Mucosa of rectum (tissue), 2 donors: ENCODE data around the gene PBX1.
A peak's percentile ranks its signal among the peaks of the same experiment; 100 is the strongest.

Source experiments
- H3K27ac ChIP-seq, 2 donors: one replicate each; pipeline ENCODE4 v1.7.0; 2013; ENCODE audit warnings: inconsistent platforms in 2 of 2, low read depth in 2 of 2, low read length in 2 of 2
- H3K27me3 ChIP-seq, 2 donors: one replicate each; pipeline ENCODE4 v1.7.0; 2013; ENCODE audit warnings: low read length in 2 of 2; ENCODE audit not compliant: control insufficient read depth in 2 of 2, insufficient read depth in 2 of 2
- H3K36me3 ChIP-seq, 2 donors: one replicate each; pipeline ENCODE4 v1.7.0; 2013; ENCODE audit warnings: low read length in 2 of 2; ENCODE audit not compliant: control insufficient read depth in 2 of 2, insufficient read depth in 2 of 2
- H3K4me1 ChIP-seq, 2 donors: one replicate each; pipeline ENCODE4 v1.7.0; 2013; ENCODE audit warnings: low read length in 2 of 2, mild to moderate bottlenecking in 1 of 2; ENCODE audit not compliant: control insufficient read depth in 2 of 2, insufficient read depth in 2 of 2
- H3K4me3 ChIP-seq, 2 donors: one replicate each; pipeline ENCODE4 v1.7.0; 2013; ENCODE audit warnings: low read length in 2 of 2
- H3K9ac ChIP-seq, 2 donors: one replicate each; pipeline ENCODE4 v1.7.0; 2013; ENCODE audit warnings: low read length in 2 of 2, low read depth in 1 of 2, mild to moderate bottlenecking in 1 of 2
- H3K9me3 ChIP-seq, 2 donors: one replicate each; pipeline ENCODE4 v1.7.0; 2013; ENCODE audit warnings: low read length in 2 of 2; ENCODE audit not compliant: control insufficient read depth in 2 of 2
- donor health status: healthy.
- donor health status: Normal muscosa, but diverticular disease.

Gene PBX1

GRCh38 chr1:164576291-164577271 lies 17.6 kb downstream of the PBX1 start:
- no peaks in the 10 kb centered on the region for H3K9me3 ChIP-seq
- no peak overlapping the region for H3K4me3 ChIP-seq
- H3K27me3 ChIP-seq = no peaks in the 10 kb centered on the region
- H3K4me1 ChIP-seq = peaks cover 3 to 4% of the 10 kb centered on the region in 2 donors
- H3K9ac ChIP-seq = no peak overlapping the region
- peaks cover 0 to 3% of the 10 kb centered on the region in 2 donors for H3K36me3 ChIP-seq
- peak overlapping the region; percentile 2 to 43 for H3K27ac ChIP-seq

- Histone ChIP-seq H3K27me3 (no peaks in the 10 kb centered on the region), H3K4me1 (peaks cover 3 to 4% of the 10 kb centered on the region in 2 donors), H3K4me3 (no peak overlapping the region), H3K36me3 (peaks cover 0 to 3% of the 10 kb centered on the region in 2 donors), H3K9me3 (no peaks in the 10 kb centered on the region), H3K9ac (no peak overlapping the region), H3K27ac (no peak overlapping the region)
Measured at GRCh38 chr1:164577291-164577690, 18.3 kb downstream of the PBX1 start.

- Histone ChIP-seq H3K27me3 (no peaks in the 10 kb centered on the region), H3K4me1 (peaks cover 3 to 4% of the 10 kb centered on the region in 2 donors), H3K27ac (no peak overlapping the region), H3K9me3 (no peaks in the 10 kb centered on the region), H3K9ac (no peak overlapping the region), H3K4me3 (no peak overlapping the region), H3K36me3 (peaks cover 0 to 3% of the 10 kb centered on the region in 2 donors)
Measured at GRCh38 chr1:164578479-164579200, 19.7 kb downstream of the PBX1 start.

GRCh38 chr1:164579381-164579780 lies 20.4 kb downstream of the PBX1 start:
- no peaks in the 10 kb centered on the region for H3K9me3 ChIP-seq
- H3K27ac ChIP-seq = no peak overlapping the region
- H3K4me3 ChIP-seq = no peak overlapping the region
- H3K36me3 ChIP-seq = peaks cover 0 to 3% of the 10 kb centered on the region in 2 donors
- H3K9ac ChIP-seq = no peak overlapping the region
- peaks cover 3 to 4% of the 10 kb centered on the region in 2 donors for H3K4me1 ChIP-seq
- H3K27me3 ChIP-seq = no peaks in the 10 kb centered on the region

- Histone ChIP-seq H3K4me1 (peaks cover 3 to 4% of the 10 kb centered on the region in 2 donors), H3K4me3 (no peak overlapping the region), H3K27ac (no peak overlapping the region), H3K9ac (no peak overlapping the region), H3K36me3 (peaks cover 2 to 7% of the 10 kb centered on the region in 2 donors), H3K9me3 (no peaks in the 10 kb centered on the region), H3K27me3 (no peaks in the 10 kb centered on the region)
Measured at GRCh38 chr1:164581762-164582161, 22.8 kb downstream of the PBX1 start.

GRCh38 chr1:164583196-164583595 lies 24.2 kb downstream of the PBX1 start:
- no peak overlapping the region for H3K27ac ChIP-seq
- peaks cover 2 to 8% of the 10 kb centered on the region in 2 donors for H3K36me3 ChIP-seq
- peaks cover 8 to 9% of the 10 kb centered on the region in 2 donors for H3K4me1 ChIP-seq
- H3K9ac ChIP-seq = no peak overlapping the region
- no peaks in the 10 kb centered on the region for H3K27me3 ChIP-seq
- H3K4me3 ChIP-seq = no peak overlapping the region
- H3K9me3 ChIP-seq = no peaks in the 10 kb centered on the region

GRCh38 chr1:164583835-164584539 lies 25.0 kb downstream of the PBX1 start:
- Histone ChIP-seq H3K9me3 (no peaks in the 10 kb centered on the region), H3K27me3 (no peaks in the 10 kb centered on the region), H3K4me3 (no peak overlapping the region), H3K4me1 (peaks cover 5% of the 10 kb centered on the region in 2 donors), H3K27ac (no peak overlapping the region), H3K9ac (no peak overlapping the region), H3K36me3 (peaks cover 2 to 8% of the 10 kb centered on the region in 2 donors)

- Histone ChIP-seq H3K27ac (no peak overlapping the region), H3K4me1 (peaks cover 17 to 19% of the 10 kb centered on the region in 2 donors)
Measured at GRCh38 chr1:164586591-164586990, 27.6 kb downstream of the PBX1 start.

GRCh38 chr1:164587617-164588501 lies 28.9 kb downstream of the PBX1 start:
- no peak overlapping the region for H3K9ac ChIP-seq
- no peaks in the 10 kb centered on the region for H3K27me3 ChIP-seq
- peaks cover 2 to 8% of the 10 kb centered on the region in 2 donors for H3K36me3 ChIP-seq
- peak overlapping the region in 1 of 2 donors; percentile 39 for H3K27ac ChIP-seq
- peaks cover 17 to 20% of the 10 kb centered on the region in 2 donors for H3K4me1 ChIP-seq
- no peaks in the 10 kb centered on the region for H3K9me3 ChIP-seq
- H3K4me3 ChIP-seq = no peak overlapping the region

More at GRCh38 chr1:164586591-164586990, 27.6 kb downstream of the PBX1 start:
- no peaks in the 10 kb centered on the region for H3K27me3 ChIP-seq
- H3K4me3 ChIP-seq = no peak overlapping the region
- no peak overlapping the region for H3K9ac ChIP-seq
- no peaks in the 10 kb centered on the region for H3K9me3 ChIP-seq
- H3K36me3 ChIP-seq = peaks cover 2 to 8% of the 10 kb centered on the region in 2 donors
